GDM1 (cell line): ENCODE measurements around the gene SLC27A2.

Experiments used
- DNase-seq: peaks from one replicate; lab custom pipeline; 2025; lab: John Stamatoyannopoulos, UW

The SLC27A2 gene

GRCh38 chr15:50190723-50191122 is 8.7 kb downstream of the SLC27A2 start:
- no peak for DNase-seq

GRCh38 chr15:50192164-50192563 is 10.2 kb downstream of the SLC27A2 start:
- no peak for DNase-seq

- no peak for DNase-seq
These were observed 11.1 kb downstream of the SLC27A2 start for GRCh38 chr15:50192926-50193620.

- no peak for DNase-seq
These were observed 20.0 kb downstream of the SLC27A2 start for GRCh38 chr15:50202003-50202402.

GRCh38 chr15:50206020-50206419 is 24.0 kb downstream of the SLC27A2 start:
- DNase-seq, result no peak

GRCh38 chr15:50209809-50210208 is 27.8 kb downstream of the SLC27A2 start:
- no peak for DNase-seq

- DNase-seq, result no peak
These were observed 28.6 kb downstream of the SLC27A2 start for GRCh38 chr15:50210462-50211157.

- no peak for DNase-seq
These were observed 36.3 kb downstream of the SLC27A2 start for GRCh38 chr15:50218291-50218690.

- DNase-seq, result no peak
These were observed 36.7 kb downstream of the SLC27A2 start for GRCh38 chr15:50218691-50219090.

GRCh38 chr15:50219820-50220219 is 37.8 kb downstream of the SLC27A2 start:
- DNase-seq, result no peak

- DNase-seq, result no peak
These were observed 40.2 kb downstream of the SLC27A2 start for GRCh38 chr15:50222181-50222580.

GRCh38 chr15:50224606-50225005 is 42.6 kb downstream of the SLC27A2 start:
- DNase-seq, result no peak

- no peak for DNase-seq
These were observed 43.1 kb downstream of the SLC27A2 start for GRCh38 chr15:50225057-50225456.

- DNase-seq, result no peak
These were observed 43.9 kb downstream of the SLC27A2 start for GRCh38 chr15:50225938-50226337.

GRCh38 chr15:50227076-50227475 is 45.1 kb downstream of the SLC27A2 start:
- DNase-seq, result no peak

GRCh38 chr15:50228866-50229265 is 46.9 kb downstream of the SLC27A2 start:
- DNase-seq, result no peak

- DNase-seq, result no peak
These were observed 47.3 kb downstream of the SLC27A2 start for GRCh38 chr15:50229336-50229735.

GRCh38 chr15:50231761-50232160 is 49.8 kb downstream of the SLC27A2 start:
- no peak for DNase-seq

GRCh38 chr15:50232791-50233190 is 50.8 kb downstream of the SLC27A2 start:
- DNase-seq, result no peak

GRCh38 chr15:50233192-50233736 is 51.3 kb downstream of the SLC27A2 start:
- no peak for DNase-seq

- no peak for DNase-seq
These were observed 52.8 kb downstream of the SLC27A2 start for GRCh38 chr15:50234764-50235163.

- no peak for DNase-seq
These were observed 53.8 kb downstream of the SLC27A2 start for GRCh38 chr15:50235794-50236193.

GRCh38 chr15:50236433-50236832 is 54.4 kb downstream of the SLC27A2 start:
- no peak for DNase-seq
